Fibroblast of the aortic adventitia (primary cell): ENCODE results near the gene GNRH2. TPM values are rescaled to one million over a fixed set of nuclear protein-coding genes. Genes with fewer than 3 reads are reported as not detected.

Experiments used
- DNase-seq: peaks from one replicate; pipeline ENCODE4 v3.0.0-alpha.2; 2010; ENCODE audit warnings: low read depth
- H3K4me3 ChIP-seq: 2 replicates; pipeline ENCODE4 v1.5.1; 2011; ENCODE audit warnings: low read depth, mild to moderate bottlenecking, control low read depth, low read length, moderate library complexity
- CTCF ChIP-seq: IDR thresholded peaks from 2 replicates; pipeline ENCODE4 v1.5.1; 2011; ENCODE audit warnings: mild to moderate bottlenecking, low read length, control low read depth, inconsistent platforms; ENCODE audit not compliant: insufficient read depth
- total RNA-seq: library from RNA; depleted of rRNA; stranded (reverse); fragments of >200 nt; gene quantifications from 2 replicates; pipeline ENCODE4 v1.2.3, GENCODE V29; 2012; ENCODE audit warnings: low replicate concordance

GNRH2 gene
- total RNA-seq, 1 donor: not detected

GRCh38 chr20:3084283-3084985 lies 41.0 kb downstream of the GNRH2 start, which contains the start of gene AVP:
TSS of gene AVP (minus strand) at chr20:3084724. CDS start at chr20:3084674, 50 bp downstream.
- no peak within 1 kb of the TSS for H3K4me3 ChIP-seq
- TF ChIP-seq CTCF: no peak
- DNase-seq: no peak

- no peak for DNase-seq
- TF ChIP-seq CTCF: no peak
- no peak overlapping the region for H3K4me3 ChIP-seq
These were observed 41.6 kb downstream of the GNRH2 start for GRCh38 chr20:3084986-3085360.

GRCh38 chr20:3085571-3086072 lies 42.2 kb downstream of the GNRH2 start:
- no peak for TF ChIP-seq CTCF
- no peak for DNase-seq
- H3K4me3 ChIP-seq: no peak overlapping the region

GRCh38 chr20:3088031-3088430 lies 44.6 kb downstream of the GNRH2 start:
- no peak for DNase-seq
- no peak overlapping the region for H3K4me3 ChIP-seq
- TF ChIP-seq CTCF: no peak

GRCh38 chr20:3090565-3090964 lies 47.1 kb downstream of the GNRH2 start:
- TF ChIP-seq CTCF: no peak
- no peak overlapping the region for H3K4me3 ChIP-seq
- no peak for DNase-seq

- DNase-seq: no peak
- TF ChIP-seq CTCF: no peak
- H3K4me3 ChIP-seq: peak overlapping the region; percentile 37
These were observed 49.4 kb downstream of the GNRH2 start for GRCh38 chr20:3092611-3093379.
